Subcutaneous adipose tissue (tissue), 4 donors: ENCODE data around the gene KRT12. TPM values are rescaled to one million over a fixed set of nuclear protein-coding genes. Genes with fewer than 3 reads are reported as not detected.

Source experiments
- total RNA-seq, 4 donors: library from RNA; depleted of rRNA; stranded (reverse); fragments of >200 nt; gene quantifications; one replicate each; pipeline ENCODE4 v1.1.0, GENCODE V29; 2016
- TF ChIP-seq, protein P1 (sequence below): fragments of 450-650 bp; IDR thresholded peaks from one replicate; pipeline ENCODE4 v1.5.1; 2016; ENCODE audit warnings: low read depth, mild to moderate bottlenecking, control low read depth, antibody characterized with exemption, moderate library complexity

The KRT12 gene
- total RNA-seq, 4 donors from 2014 or later, result 1.2 TPM; not detected in 3

DNA sequence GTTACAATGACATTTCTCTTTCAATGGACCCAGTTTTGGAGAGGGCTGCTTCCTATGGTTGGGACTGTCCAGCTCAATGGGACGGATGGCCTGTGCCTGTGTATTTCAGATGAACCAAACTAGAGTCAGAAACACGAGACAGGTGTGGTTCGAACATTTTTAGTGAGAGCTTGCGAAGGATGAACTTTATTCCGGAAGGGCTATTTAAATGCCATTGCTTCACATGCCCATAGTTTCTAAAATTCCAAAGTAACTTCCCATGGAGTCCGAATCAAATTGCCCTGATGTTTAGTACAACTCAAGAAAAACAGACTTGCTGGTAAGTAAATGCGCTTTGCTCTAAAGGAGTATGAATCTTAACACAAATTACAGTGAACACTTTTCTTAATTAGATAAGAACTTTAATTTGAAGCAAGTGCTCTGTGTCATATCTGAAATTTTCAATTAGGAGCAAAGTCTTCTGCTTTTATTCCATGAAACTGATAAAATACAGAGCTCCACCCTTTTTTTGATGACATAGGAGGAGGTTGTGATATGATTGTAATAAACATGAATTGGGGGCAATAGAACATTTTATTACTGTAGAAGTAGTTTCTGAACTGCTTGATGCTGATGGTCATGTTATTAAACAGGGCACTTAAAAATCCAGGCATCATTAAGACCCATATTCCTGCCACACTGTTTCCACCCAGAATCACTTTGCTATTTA, 16.8 kb upstream of the KRT12 start:
- TF ChIP-seq, protein P1, sequence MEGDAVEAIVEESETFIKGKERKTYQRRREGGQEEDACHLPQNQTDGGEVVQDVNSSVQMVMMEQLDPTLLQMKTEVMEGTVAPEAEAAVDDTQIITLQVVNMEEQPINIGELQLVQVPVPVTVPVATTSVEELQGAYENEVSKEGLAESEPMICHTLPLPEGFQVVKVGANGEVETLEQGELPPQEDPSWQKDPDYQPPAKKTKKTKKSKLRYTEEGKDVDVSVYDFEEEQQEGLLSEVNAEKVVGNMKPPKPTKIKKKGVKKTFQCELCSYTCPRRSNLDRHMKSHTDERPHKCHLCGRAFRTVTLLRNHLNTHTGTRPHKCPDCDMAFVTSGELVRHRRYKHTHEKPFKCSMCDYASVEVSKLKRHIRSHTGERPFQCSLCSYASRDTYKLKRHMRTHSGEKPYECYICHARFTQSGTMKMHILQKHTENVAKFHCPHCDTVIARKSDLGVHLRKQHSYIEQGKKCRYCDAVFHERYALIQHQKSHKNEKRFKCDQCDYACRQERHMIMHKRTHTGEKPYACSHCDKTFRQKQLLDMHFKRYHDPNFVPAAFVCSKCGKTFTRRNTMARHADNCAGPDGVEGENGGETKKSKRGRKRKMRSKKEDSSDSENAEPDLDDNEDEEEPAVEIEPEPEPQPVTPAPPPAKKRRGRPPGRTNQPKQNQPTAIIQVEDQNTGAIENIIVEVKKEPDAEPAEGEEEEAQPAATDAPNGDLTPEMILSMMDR, result no peak

GRCh38 chr17:40883031-40883430, 16.0 kb upstream of the KRT12 start:
- TF ChIP-seq, protein P1, result no peak

GRCh38 chr17:40879026-40879425, 12.0 kb upstream of the KRT12 start:
- TF ChIP-seq, protein P1, result no peak

- TF ChIP-seq, protein P1, result no peak
Observed at GRCh38 chr17:40878044-40878443, 11.0 kb upstream of the KRT12 start.

GRCh38 chr17:40873801-40874200, 6.8 kb upstream of the KRT12 start:
- TF ChIP-seq, protein P1, result no peak

- TF ChIP-seq, protein P1, result no peak
Observed at GRCh38 chr17:40873255-40873654, 6.2 kb upstream of the KRT12 start.

DNA sequence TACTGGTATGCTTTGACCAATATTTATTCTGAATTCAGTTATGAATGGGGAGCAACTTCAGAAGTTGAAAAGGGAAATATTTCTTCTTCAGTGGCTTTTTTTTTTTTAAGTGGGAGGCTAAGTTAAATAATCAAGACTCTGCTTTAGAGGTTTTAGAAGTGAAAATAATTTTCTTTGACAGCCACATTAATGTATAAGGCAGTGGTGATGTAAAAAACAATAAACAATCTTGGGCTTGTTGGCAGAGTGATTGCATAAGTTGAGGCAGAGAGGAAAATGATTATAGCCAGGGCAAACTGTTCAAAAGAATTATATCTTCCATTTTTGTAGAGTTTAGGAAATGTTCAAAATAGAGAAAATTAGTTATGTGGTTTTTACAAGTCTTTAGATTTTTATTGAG, 5.4 kb upstream of the KRT12 start:
- TF ChIP-seq, protein P1, result no peak
